Eye (tissue), 1 donor: Measurements from ENCODE around the gene GPR173.

Experiments used
- DNase-seq: peaks from one replicate; pipeline ENCODE4 v3.0.0-alpha.2; 2015

Gene GPR173

GRCh38 chrX:53071604-53072417 lies 23.2 kb downstream of the GPR173 start:
- DNase-seq: peak; percentile 80

- DNase-seq: peak; percentile 3
Observed at GRCh38 chrX:53072418-53073114, 24.0 kb downstream of the GPR173 start.

- DNase-seq: peak; percentile 52
Observed at GRCh38 chrX:53073115-53073586, 24.6 kb downstream of the GPR173 start.

GRCh38 chrX:53075011-53075410 lies 26.4 kb downstream of the GPR173 start:
- DNase-seq: peak; percentile 30

- no peak for DNase-seq
Observed at GRCh38 chrX:53076671-53077070, 28.1 kb downstream of the GPR173 start.

- no peak for DNase-seq
Observed at GRCh38 chrX:53077207-53078197, 28.9 kb downstream of the GPR173 start.

GRCh38 chrX:53078943-53079342 lies 30.4 kb downstream of the GPR173 start:
- DNase-seq: no peak

GRCh38 chrX:53080628-53081580 lies 32.3 kb downstream of the GPR173 start:
- DNase-seq: peak; percentile 16

- DNase-seq: peak; percentile 96
Observed at GRCh38 chrX:53081925-53082772, 33.6 kb downstream of the GPR173 start, which contains the start of gene TSPYL2. TSPYL2 (plus strand) TSS chrX:53082367; CDS start chrX:53082499, 132 bp downstream.

GRCh38 chrX:53082773-53083616 lies 34.4 kb downstream of the GPR173 start:
- no peak for DNase-seq

GRCh38 chrX:53084043-53084570 lies 35.5 kb downstream of the GPR173 start:
- no peak for DNase-seq

GRCh38 chrX:53084863-53085262 lies 36.3 kb downstream of the GPR173 start:
- DNase-seq: no peak

GRCh38 chrX:53085661-53086229 lies 37.2 kb downstream of the GPR173 start:
- DNase-seq: no peak

GRCh38 chrX:53086464-53086863 lies 37.9 kb downstream of the GPR173 start:
- DNase-seq: no peak

GRCh38 chrX:53087388-53087831 lies 38.8 kb downstream of the GPR173 start:
- no peak for DNase-seq

- peak; percentile 90 for DNase-seq
Observed at GRCh38 chrX:53088136-53088974, 39.8 kb downstream of the GPR173 start.

GRCh38 chrX:53089224-53089842 lies 40.7 kb downstream of the GPR173 start:
- peak; percentile 79 for DNase-seq
